ENCODE measurements around the gene FBXW8.

DNA sequence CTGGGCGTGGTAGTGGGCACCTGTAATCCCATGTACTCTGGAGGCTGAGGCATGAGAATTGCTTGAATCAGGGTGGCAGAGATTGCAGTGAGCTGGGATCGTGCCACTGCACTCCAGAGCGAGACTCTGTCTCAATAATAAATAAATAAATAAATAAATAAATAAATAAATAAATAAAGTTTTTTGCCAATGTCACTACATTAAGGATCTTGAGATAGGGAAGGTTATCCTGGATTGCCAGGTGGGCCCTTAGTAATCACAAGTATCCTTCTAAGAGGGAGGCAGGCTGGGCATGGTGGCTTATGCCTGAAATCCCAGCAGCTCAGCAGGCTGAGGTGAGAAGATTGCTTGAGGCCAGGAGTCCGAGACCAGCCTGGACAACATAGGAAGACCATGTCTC lies 4.5 kb upstream of the FBXW8 start:
- TF ChIP-seq ESRRA (CRISPR knock-in tag; IDR thresholded peaks at IDR 0.05; ENCODE audit: borderline replicate concordance) (no peak), NR3C1 (CRISPR knock-in tag; conservative IDR thresholded peaks at IDR 0.05; ENCODE audit: low read depth) (no peak), ETV6 (CRISPR knock-in tag; IDR thresholded peaks at IDR 0.05) (no peak), GRHL2 (CRISPR knock-in tag; IDR thresholded peaks at IDR 0.05; ENCODE audit: insufficient replicate concordance, severe bottlenecking) (no peak), USF2 (CRISPR knock-in tag; IDR thresholded peaks at IDR 0.05) (no peak), CREB1 (CRISPR knock-in tag; IDR thresholded peaks at IDR 0.05) (no peak), ZBTB43 (CRISPR knock-in tag; IDR thresholded peaks at IDR 0.05) (no peak), NFE2L1 (CRISPR knock-in tag; IDR thresholded peaks at IDR 0.05) (no peak), ZNF396 (CRISPR knock-in tag; IDR thresholded peaks at IDR 0.05; ENCODE audit: borderline replicate concordance) (no peak)
- TF ChIP-seq, protein P1, sequence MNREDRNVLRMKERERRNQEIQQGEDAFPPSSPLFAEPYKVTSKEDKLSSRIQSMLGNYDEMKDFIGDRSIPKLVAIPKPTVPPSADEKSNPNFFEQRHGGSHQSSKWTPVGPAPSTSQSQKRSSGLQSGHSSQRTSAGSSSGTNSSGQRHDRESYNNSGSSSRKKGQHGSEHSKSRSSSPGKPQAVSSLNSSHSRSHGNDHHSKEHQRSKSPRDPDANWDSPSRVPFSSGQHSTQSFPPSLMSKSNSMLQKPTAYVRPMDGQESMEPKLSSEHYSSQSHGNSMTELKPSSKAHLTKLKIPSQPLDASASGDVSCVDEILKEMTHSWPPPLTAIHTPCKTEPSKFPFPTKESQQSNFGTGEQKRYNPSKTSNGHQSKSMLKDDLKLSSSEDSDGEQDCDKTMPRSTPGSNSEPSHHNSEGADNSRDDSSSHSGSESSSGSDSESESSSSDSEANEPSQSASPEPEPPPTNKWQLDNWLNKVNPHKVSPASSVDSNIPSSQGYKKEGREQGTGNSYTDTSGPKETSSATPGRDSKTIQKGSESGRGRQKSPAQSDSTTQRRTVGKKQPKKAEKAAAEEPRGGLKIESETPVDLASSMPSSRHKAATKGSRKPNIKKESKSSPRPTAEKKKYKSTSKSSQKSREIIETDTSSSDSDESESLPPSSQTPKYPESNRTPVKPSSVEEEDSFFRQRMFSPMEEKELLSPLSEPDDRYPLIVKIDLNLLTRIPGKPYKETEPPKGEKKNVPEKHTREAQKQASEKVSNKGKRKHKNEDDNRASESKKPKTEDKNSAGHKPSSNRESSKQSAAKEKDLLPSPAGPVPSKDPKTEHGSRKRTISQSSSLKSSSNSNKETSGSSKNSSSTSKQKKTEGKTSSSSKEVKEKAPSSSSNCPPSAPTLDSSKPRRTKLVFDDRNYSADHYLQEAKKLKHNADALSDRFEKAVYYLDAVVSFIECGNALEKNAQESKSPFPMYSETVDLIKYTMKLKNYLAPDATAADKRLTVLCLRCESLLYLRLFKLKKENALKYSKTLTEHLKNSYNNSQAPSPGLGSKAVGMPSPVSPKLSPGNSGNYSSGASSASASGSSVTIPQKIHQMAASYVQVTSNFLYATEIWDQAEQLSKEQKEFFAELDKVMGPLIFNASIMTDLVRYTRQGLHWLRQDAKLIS (CRISPR knock-in tag; IDR thresholded peaks at IDR 0.05; ENCODE audit: borderline replicate concordance) = no peak
- TF ChIP-seq, protein P2, sequence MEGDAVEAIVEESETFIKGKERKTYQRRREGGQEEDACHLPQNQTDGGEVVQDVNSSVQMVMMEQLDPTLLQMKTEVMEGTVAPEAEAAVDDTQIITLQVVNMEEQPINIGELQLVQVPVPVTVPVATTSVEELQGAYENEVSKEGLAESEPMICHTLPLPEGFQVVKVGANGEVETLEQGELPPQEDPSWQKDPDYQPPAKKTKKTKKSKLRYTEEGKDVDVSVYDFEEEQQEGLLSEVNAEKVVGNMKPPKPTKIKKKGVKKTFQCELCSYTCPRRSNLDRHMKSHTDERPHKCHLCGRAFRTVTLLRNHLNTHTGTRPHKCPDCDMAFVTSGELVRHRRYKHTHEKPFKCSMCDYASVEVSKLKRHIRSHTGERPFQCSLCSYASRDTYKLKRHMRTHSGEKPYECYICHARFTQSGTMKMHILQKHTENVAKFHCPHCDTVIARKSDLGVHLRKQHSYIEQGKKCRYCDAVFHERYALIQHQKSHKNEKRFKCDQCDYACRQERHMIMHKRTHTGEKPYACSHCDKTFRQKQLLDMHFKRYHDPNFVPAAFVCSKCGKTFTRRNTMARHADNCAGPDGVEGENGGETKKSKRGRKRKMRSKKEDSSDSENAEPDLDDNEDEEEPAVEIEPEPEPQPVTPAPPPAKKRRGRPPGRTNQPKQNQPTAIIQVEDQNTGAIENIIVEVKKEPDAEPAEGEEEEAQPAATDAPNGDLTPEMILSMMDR (IDR thresholded peaks at IDR 0.05) = no peak
- TF ChIP-seq, protein P3, sequence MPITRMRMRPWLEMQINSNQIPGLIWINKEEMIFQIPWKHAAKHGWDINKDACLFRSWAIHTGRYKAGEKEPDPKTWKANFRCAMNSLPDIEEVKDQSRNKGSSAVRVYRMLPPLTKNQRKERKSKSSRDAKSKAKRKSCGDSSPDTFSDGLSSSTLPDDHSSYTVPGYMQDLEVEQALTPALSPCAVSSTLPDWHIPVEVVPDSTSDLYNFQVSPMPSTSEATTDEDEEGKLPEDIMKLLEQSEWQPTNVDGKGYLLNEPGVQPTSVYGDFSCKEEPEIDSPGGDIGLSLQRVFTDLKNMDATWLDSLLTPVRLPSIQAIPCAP (CRISPR knock-in tag; IDR thresholded peaks at IDR 0.05) = no peak

Data from WTC11 (cell line).